ENCODE data around the gene B3GNT7. TPM values are rescaled to one million over a fixed set of nuclear protein-coding genes. Genes with fewer than 3 reads are reported as not detected.

B3GNT7 gene
- total and polyA plus RNA-seq, 2 experiments from 2014 or later, result not detected

- no peak overlapping the region for H2AFZ ChIP-seq
- in situ Hi-C loops (cut with MboI), result no loop called here
Measured at GRCh38 chr2:231361701-231362554, 33.6 kb upstream of the B3GNT7 start.

GRCh38 chr2:231362555-231363184 is 32.8 kb upstream of the B3GNT7 start:
- 87 to 91% methylated on average over 9 of the region's 9 CpGs for WGBS, 2 experiments (ENCODE audit: low coverage in 1 of 2, low lambda C conversion rate in 2 of 2, missing lambda C conversion rate in 2 of 2)

More at GRCh38 chr2:231361701-231362554, 33.6 kb upstream of the B3GNT7 start:
- H3K4me2 ChIP-seq (ENCODE audit: unreplicated experiment), result no peak overlapping the region
- H4K20me1 ChIP-seq (ENCODE audit: insufficient read depth), result no peaks in the 10 kb centered on the region
- H3K79me2 ChIP-seq (ENCODE audit: insufficient read depth), result no peaks in the 10 kb centered on the region
- WGBS, 2 experiments (ENCODE audit: low coverage in 1 of 2, low lambda C conversion rate in 2 of 2, missing lambda C conversion rate in 2 of 2), result 76 to 79% methylated on average over 12 of the region's 12 CpGs
- H3K9ac ChIP-seq, result no peak overlapping the region
- DNase-seq, result no peak
- no peaks in the 10 kb centered on the region for H3K27me3 ChIP-seq (replicated peaks; ENCODE audit: insufficient read depth)
- no peaks in the 10 kb centered on the region for H3K9me2 ChIP-seq (ENCODE audit: insufficient read depth)
- TF ChIP-seq EZH2phosphoT487 (IDR thresholded peaks at IDR 0.05; ENCODE audit: insufficient read depth, low read depth), result no peak
- TF ChIP-seq EZH2 (IDR thresholded peaks at IDR 0.05; ENCODE audit: insufficient read depth, poor library complexity, severe bottlenecking), result no peak
- H3K4me3 ChIP-seq, result no peak overlapping the region
- no peaks in the 10 kb centered on the region for H3K4me1 ChIP-seq (ENCODE audit: insufficient read depth)
- H3K9me3 ChIP-seq (ENCODE audit: low read depth), result no peaks in the 10 kb centered on the region
- H3K27ac ChIP-seq, result no peak overlapping the region
- no peaks in the 10 kb centered on the region for H3K36me3 ChIP-seq (ENCODE audit: low read depth)
- 0 out of 2 replicates have a peak, but pooled peaks cover 8% of the 10 kb centered on the region for H3F3A ChIP-seq (ENCODE audit: insufficient read depth)

GRCh38 chr2:231364061-231364460 is 31.4 kb upstream of the B3GNT7 start:
- no peak overlapping the region for H3K9ac ChIP-seq
- 0 out of 2 replicates have a peak, but pooled peaks cover 8% of the 10 kb centered on the region for H3F3A ChIP-seq (ENCODE audit: insufficient read depth)
- no peaks in the 10 kb centered on the region for H3K4me1 ChIP-seq (ENCODE audit: insufficient read depth)
- no peak for TF ChIP-seq EZH2phosphoT487 (IDR thresholded peaks at IDR 0.05; ENCODE audit: insufficient read depth, low read depth)
- no peak for TF ChIP-seq EZH2 (IDR thresholded peaks at IDR 0.05; ENCODE audit: insufficient read depth, poor library complexity, severe bottlenecking)
- H4K20me1 ChIP-seq (ENCODE audit: insufficient read depth), result no peaks in the 10 kb centered on the region
- no peaks in the 10 kb centered on the region for H3K36me3 ChIP-seq (ENCODE audit: low read depth)
- H3K79me2 ChIP-seq (ENCODE audit: insufficient read depth), result no peaks in the 10 kb centered on the region
- H3K9me3 ChIP-seq (ENCODE audit: low read depth), result no peaks in the 10 kb centered on the region
- no peak overlapping the region for H3K4me2 ChIP-seq (ENCODE audit: unreplicated experiment)
- no peak overlapping the region for H3K4me3 ChIP-seq
- 79 to 84% methylated on average over 5 of the region's 5 CpGs for WGBS, 2 experiments (ENCODE audit: low coverage in 1 of 2, low lambda C conversion rate in 2 of 2, missing lambda C conversion rate in 2 of 2)
- no peak for DNase-seq
- in situ Hi-C loops (cut with MboI), result no loop called here
- H3K9me2 ChIP-seq (ENCODE audit: insufficient read depth), result no peaks in the 10 kb centered on the region
- H2AFZ ChIP-seq, result no peak overlapping the region
- no peaks in the 10 kb centered on the region for H3K27me3 ChIP-seq (replicated peaks; ENCODE audit: insufficient read depth)
- no peak overlapping the region for H3K27ac ChIP-seq

More at GRCh38 chr2:231362555-231363184, 32.8 kb upstream of the B3GNT7 start:
- no peak overlapping the region for H3K4me2 ChIP-seq (ENCODE audit: unreplicated experiment)
- in situ Hi-C loops (cut with MboI), result no loop called here
- H3K9me2 ChIP-seq (ENCODE audit: insufficient read depth), result no peaks in the 10 kb centered on the region
- no peak overlapping the region for H3K9ac ChIP-seq
- H3K27ac ChIP-seq, result no peak overlapping the region
- no peak for DNase-seq
- H4K20me1 ChIP-seq (ENCODE audit: insufficient read depth), result no peaks in the 10 kb centered on the region
- no peaks in the 10 kb centered on the region for H3K4me1 ChIP-seq (ENCODE audit: insufficient read depth)
- no peak overlapping the region for H2AFZ ChIP-seq
- H3K79me2 ChIP-seq (ENCODE audit: insufficient read depth), result no peaks in the 10 kb centered on the region
- no peaks in the 10 kb centered on the region for H3K36me3 ChIP-seq (ENCODE audit: low read depth)
- no peaks in the 10 kb centered on the region for H3K9me3 ChIP-seq (ENCODE audit: low read depth)
- TF ChIP-seq EZH2 (IDR thresholded peaks at IDR 0.05; ENCODE audit: insufficient read depth, poor library complexity, severe bottlenecking) (no peak), EZH2phosphoT487 (IDR thresholded peaks at IDR 0.05; ENCODE audit: insufficient read depth, low read depth) (no peak)
- H3F3A ChIP-seq (ENCODE audit: insufficient read depth), result 0 out of 2 replicates have a peak, but pooled peaks cover 8% of the 10 kb centered on the region
- no peaks in the 10 kb centered on the region for H3K27me3 ChIP-seq (replicated peaks; ENCODE audit: insufficient read depth)
- H3K4me3 ChIP-seq, result no peak overlapping the region

GRCh38 chr2:231364961-231365810 is 30.3 kb upstream of the B3GNT7 start:
- no peak overlapping the region for H3K4me3 ChIP-seq
- H3K9me2 ChIP-seq (ENCODE audit: insufficient read depth), result no peaks in the 10 kb centered on the region
- H3K4me1 ChIP-seq (ENCODE audit: insufficient read depth), result no peaks in the 10 kb centered on the region
- no peak overlapping the region for H3K9ac ChIP-seq
- H4K20me1 ChIP-seq (ENCODE audit: insufficient read depth), result no peaks in the 10 kb centered on the region
- H2AFZ ChIP-seq, result peak overlapping the region; percentile 41; the same call in 1 of the 2 replicates
- peak; percentile 81 for DNase-seq
- H3K27me3 ChIP-seq (replicated peaks; ENCODE audit: insufficient read depth), result no peaks in the 10 kb centered on the region
- peak overlapping the region; percentile 53 for H3K27ac ChIP-seq
- 66 to 67% methylated on average over 22 of the region's 22 CpGs for WGBS, 2 experiments (ENCODE audit: low coverage in 1 of 2, low lambda C conversion rate in 2 of 2, missing lambda C conversion rate in 2 of 2)
- H3K36me3 ChIP-seq (ENCODE audit: low read depth), result no peaks in the 10 kb centered on the region
- no peaks in the 10 kb centered on the region for H3K79me2 ChIP-seq (ENCODE audit: insufficient read depth)
- H3F3A ChIP-seq (ENCODE audit: insufficient read depth), result 0 out of 2 replicates have a peak, but pooled peaks cover 8% of the 10 kb centered on the region
- no peak for TF ChIP-seq EZH2 (IDR thresholded peaks at IDR 0.05; ENCODE audit: insufficient read depth, poor library complexity, severe bottlenecking)
- TF ChIP-seq EZH2phosphoT487 (IDR thresholded peaks at IDR 0.05; ENCODE audit: insufficient read depth, low read depth), result no peak
- no peaks in the 10 kb centered on the region for H3K9me3 ChIP-seq (ENCODE audit: low read depth)
- H3K4me2 ChIP-seq (ENCODE audit: unreplicated experiment), result no peak overlapping the region
- in situ Hi-C loops (cut with MboI), result no loop called here

Data from GM23248 (cell line).